ENCODE results near the gene TFF3.

Gene TFF3

DNA sequence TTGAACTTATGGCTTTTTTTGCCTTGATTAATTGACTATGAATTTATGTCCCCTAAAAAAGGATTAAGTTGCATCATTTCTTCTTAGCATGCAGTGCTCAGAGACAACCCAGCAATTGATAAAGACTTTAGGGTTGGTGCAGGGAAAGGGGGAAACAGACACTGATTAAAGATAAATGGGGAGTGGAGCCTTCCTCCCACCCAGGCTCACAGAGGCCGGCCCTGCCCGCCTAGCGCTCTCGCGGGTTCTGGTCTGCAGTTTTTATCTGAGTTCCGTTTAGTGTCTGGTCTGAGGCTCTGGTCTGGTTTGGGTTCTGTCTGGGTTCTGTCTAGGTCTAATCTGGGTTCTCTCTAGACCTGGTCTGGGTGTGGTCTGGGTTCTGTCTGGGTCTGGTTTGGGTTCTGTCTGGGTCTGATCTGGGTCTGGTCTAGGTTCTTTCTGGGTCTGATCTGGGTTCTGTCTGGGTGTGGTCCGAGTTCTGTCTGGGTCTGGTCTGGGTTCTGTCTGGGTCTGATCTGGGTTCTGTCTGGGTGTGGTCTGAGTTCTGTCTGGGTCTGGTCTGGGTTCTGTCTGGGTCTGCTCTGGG lies 48.1 kb downstream of the TFF3 start:
- no peak for DNase-seq (ENCODE audit: low read depth in 2 of 2)

- DNase-seq (ENCODE audit: low read depth in 2 of 2) = no peak
Observed at GRCh38 chr21:42265231-42265812, 49.9 kb downstream of the TFF3 start.

- no peak for DNase-seq (ENCODE audit: low read depth in 2 of 2)
Observed at GRCh38 chr21:42264245-42265195, 50.7 kb downstream of the TFF3 start.

GRCh38 chr21:42263591-42264131 lies 51.5 kb downstream of the TFF3 start:
- no peak for DNase-seq (ENCODE audit: low read depth in 2 of 2)

DNA sequence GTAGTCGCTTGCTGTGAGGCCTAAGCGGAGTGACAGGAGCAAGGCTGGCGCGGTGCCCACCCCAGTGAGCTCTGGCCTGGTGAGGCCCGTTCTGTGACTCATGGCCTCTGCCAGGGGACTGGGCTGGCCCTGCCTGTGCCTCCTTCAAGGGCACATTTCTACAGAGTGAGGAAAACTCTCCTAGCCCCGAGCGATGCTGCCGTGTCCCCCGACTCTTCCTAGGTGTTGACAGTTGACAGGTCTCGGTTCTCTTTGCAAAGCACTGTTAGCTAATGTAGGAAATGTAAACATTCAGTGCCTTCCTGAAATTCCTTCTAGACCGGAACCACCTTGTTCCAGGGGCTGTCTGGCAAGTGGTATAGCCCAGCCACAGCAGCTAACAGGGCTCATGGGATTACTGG lies 52.4 kb downstream of the TFF3 start:
- no peak for DNase-seq (ENCODE audit: low read depth in 2 of 2)

- DNase-seq (ENCODE audit: low read depth in 2 of 2) = no peak
Observed at GRCh38 chr21:42261829-42262200, 53.4 kb downstream of the TFF3 start.

Measured in stimulated activated CD8-positive, alpha-beta memory T cell treated with anti-CD3 and anti-CD28 coated beads, Interleukin-2, amount 100 ng/mL, for 48 hours (primary cell).